GM12875 (cell line): Measurements from ENCODE around the gene ART3.

Source experiments
- H3K4me3 ChIP-seq: one replicate; pipeline ENCODE4 v1.5.1; 2011; ENCODE audit warnings: low read depth, low read length, control low read depth
- CTCF ChIP-seq: IDR thresholded peaks from 2 replicates; pipeline ENCODE4 v1.5.1; 2011; ENCODE audit warnings: low read depth, mild to moderate bottlenecking, control low read depth, inconsistent platforms, low read length, moderate library complexity, borderline replicate concordance; ENCODE audit not compliant: insufficient read depth

ART3 gene

GRCh38 chr4:76083386-76083988 lies 9.0 kb downstream of the ART3 start:
- no peak overlapping the region for H3K4me3 ChIP-seq
- no peak for TF ChIP-seq CTCF

GRCh38 chr4:76084542-76084941 lies 10.0 kb downstream of the ART3 start:
- no peak for TF ChIP-seq CTCF
- H3K4me3 ChIP-seq = no peak overlapping the region

- TF ChIP-seq CTCF = peak; percentile 41; the same call in 1 of the 2 replicates
- H3K4me3 ChIP-seq = no peak overlapping the region
Observed at GRCh38 chr4:76087007-76087769, 12.7 kb downstream of the ART3 start.

GRCh38 chr4:76088719-76089118 lies 14.2 kb downstream of the ART3 start:
- H3K4me3 ChIP-seq = no peak overlapping the region
- no peak for TF ChIP-seq CTCF

GRCh38 chr4:76090241-76090691 lies 15.8 kb downstream of the ART3 start:
- H3K4me3 ChIP-seq = no peak overlapping the region
- no peak for TF ChIP-seq CTCF

GRCh38 chr4:76091052-76091451 lies 16.5 kb downstream of the ART3 start:
- no peak for TF ChIP-seq CTCF
- no peak overlapping the region for H3K4me3 ChIP-seq

GRCh38 chr4:76095568-76095967 lies 21.1 kb downstream of the ART3 start:
- TF ChIP-seq CTCF = no peak
- no peak overlapping the region for H3K4me3 ChIP-seq
